IMR-90 (cell line): ENCODE measurements around the gene USH1G. TPM values are rescaled to one million over a fixed set of nuclear protein-coding genes. Genes with fewer than 3 reads are reported as not detected.

Source experiments
- ATAC-seq: fragments of 200-7000 bp; cut with Tn5 transposase; 2 replicates; pipeline ENCODE4 v1.9.1; 2020; ENCODE audit warnings: low read depth, mild to moderate bottlenecking, moderate library complexity
- BruUV-seq: library from RNA; stranded (reverse); fragments of 400-500 nt; replicated peaks from 2 replicates; lab custom pipeline; 2021; lab: Mats Ljungman, UMichigan
- CTCF ChIA-PET: fragments of 300-600 bp; formaldehyde crosslinking; extraction: SDS; loops from one replicate; lab custom pipeline; 2021; ENCODE audit warnings: antibody characterized with exemption; lab: Yijun Ruan, JAX
- POLR2A ChIA-PET: fragments of 300-600 bp; sonication (Branson Sonifier 250); formaldehyde crosslinking; loops from one replicate; lab custom pipeline; 2022; ENCODE audit warnings: antibody characterized with exemption; ENCODE audit not compliant: unreplicated experiment; lab: Charles Lee
- DNase-seq: peaks from one replicate; pipeline ENCODE4 v3.0.0; 2013
- H2AFZ ChIP-seq: replicated peaks from 2 replicates; pipeline ENCODE3; 2013; ENCODE audit warnings: low read length, mild to moderate bottlenecking; ENCODE audit not compliant: poor library complexity
- H2AK5ac ChIP-seq: 2 replicates; pipeline ENCODE4 v1.6.1; 2013; ENCODE audit warnings: low read depth, low read length, inconsistent platforms
- H2AK9ac ChIP-seq: replicated peaks from 2 replicates; pipeline ENCODE3; 2013; ENCODE audit warnings: mild to moderate bottlenecking, low read depth, low read length, moderate library complexity; ENCODE audit not compliant: poor library complexity
- H2BK120ac ChIP-seq: 2 replicates; pipeline ENCODE4 v1.6.1; 2013; ENCODE audit warnings: low read depth, low read length, inconsistent platforms
- H2BK15ac ChIP-seq: 3 replicates; pipeline ENCODE4 v1.6.1; 2013; ENCODE audit warnings: low read depth, low read length, inconsistent platforms
- H2BK20ac ChIP-seq: 2 replicates; pipeline ENCODE4 v1.6.1; 2013; ENCODE audit warnings: low read depth, mild to moderate bottlenecking, inconsistent platforms, low read length, moderate library complexity
- H2BK5ac ChIP-seq: 2 replicates; pipeline ENCODE4 v1.6.1; 2013; ENCODE audit warnings: mild to moderate bottlenecking, low read depth, low read length, inconsistent platforms; ENCODE audit not compliant: poor library complexity, severe bottlenecking
- H3K14ac ChIP-seq: replicated peaks from 2 replicates; pipeline ENCODE4 v1.6.1; 2013; ENCODE audit warnings: low read depth, low read length, inconsistent platforms
- H3K18ac ChIP-seq: 2 replicates; pipeline ENCODE4 v1.6.1; 2013; ENCODE audit warnings: low read depth, low read length, control low read depth
- H3K23ac ChIP-seq: 2 replicates; pipeline ENCODE4 v1.6.1; 2013; ENCODE audit warnings: low read depth, low read length, inconsistent platforms
- H3K27ac ChIP-seq: 2 replicates; pipeline ENCODE4 v1.5.1; 2013; ENCODE audit warnings: mild to moderate bottlenecking, control low read depth, low read length; ENCODE audit not compliant: insufficient read depth
- H3K27me3 ChIP-seq: 2 replicates; pipeline ENCODE4 v1.6.1; 2013; ENCODE audit warnings: low read length; ENCODE audit not compliant: control insufficient read depth, insufficient read depth
- H3K36me3 ChIP-seq: 2 replicates; pipeline ENCODE4 v1.6.1; 2013; ENCODE audit warnings: low read length, mixed read lengths; ENCODE audit not compliant: control insufficient read depth, insufficient read depth
- H3K4ac ChIP-seq: 2 replicates; pipeline ENCODE4 v1.6.1; 2013; ENCODE audit warnings: low read depth, low read length, inconsistent platforms
- H3K4me1 ChIP-seq: 2 replicates; pipeline ENCODE4 v1.6.1; 2013; ENCODE audit warnings: low read length, mixed read lengths; ENCODE audit not compliant: control insufficient read depth, insufficient read depth
- H3K4me2 ChIP-seq: 2 replicates; pipeline ENCODE4 v1.6.1; 2013; ENCODE audit warnings: low read depth, mild to moderate bottlenecking, control low read depth, low read length, moderate library complexity
- H3K4me3 ChIP-seq: 2 replicates; pipeline ENCODE4 v1.5.1; 2013; ENCODE audit warnings: low read depth, mild to moderate bottlenecking, control low read depth, low read length, moderate library complexity; ENCODE audit not compliant: insufficient read depth
- H3K56ac ChIP-seq: 2 replicates; pipeline ENCODE4 v1.6.1; 2013; ENCODE audit warnings: low read length, inconsistent platforms; ENCODE audit not compliant: insufficient read depth; ENCODE audit errors: extremely low read depth
- H3K79me1 ChIP-seq, 2 experiments: 2 replicates each; pipeline ENCODE4 v1.6.1; 2013; ENCODE audit warnings: low read length in 2 of 2, inconsistent platforms in 1 of 2, low read depth in 1 of 2
- H3K9ac ChIP-seq: 2 replicates; pipeline ENCODE4 v1.6.1; 2013; ENCODE audit warnings: low read depth, low read length, control low read depth
- H3K9me1 ChIP-seq: 2 replicates; pipeline ENCODE4 v1.6.1; 2013; ENCODE audit warnings: low read length, inconsistent platforms; ENCODE audit not compliant: insufficient read depth
- H3K9me3 ChIP-seq: 2 replicates; pipeline ENCODE4 v1.6.1; 2013; ENCODE audit warnings: low read length; ENCODE audit not compliant: control insufficient read depth, insufficient read depth
- H4K20me1 ChIP-seq: 2 replicates; pipeline ENCODE4 v1.6.1; 2013; ENCODE audit warnings: low read length, inconsistent platforms; ENCODE audit not compliant: insufficient read depth
- H4K5ac ChIP-seq: 2 replicates; pipeline ENCODE4 v1.6.1; 2013; ENCODE audit warnings: mild to moderate bottlenecking, low read depth, low read length, control low read depth
- H4K8ac ChIP-seq, 2 experiments: 2 replicates each; pipeline ENCODE4 v1.6.1; 2013; ENCODE audit warnings: low read depth in 2 of 2, low read length in 2 of 2, control low read depth in 1 of 2, inconsistent platforms in 1 of 2
- H4K91ac ChIP-seq: 2 replicates; pipeline ENCODE4 v1.6.1; 2013; ENCODE audit warnings: low read depth, low read length, inconsistent platforms; ENCODE audit not compliant: insufficient read depth
- BHLHE40 ChIP-seq: fragments of 150-350 bp; IDR thresholded peaks from 2 replicates; pipeline ENCODE4 v1.6.1; 2016; ENCODE audit warnings: mild to moderate bottlenecking, low read depth, low read length
- FOS ChIP-seq: fragments of 150-350 bp; IDR thresholded peaks from 2 replicates; pipeline ENCODE4 v1.6.1; 2016; ENCODE audit warnings: low read depth, low read length
- MAFK ChIP-seq: IDR thresholded peaks from 2 replicates; pipeline ENCODE4 v1.6.1; 2012; ENCODE audit warnings: low read depth, low read length, improper control_type of control experiment
- MAZ ChIP-seq: IDR thresholded peaks from 2 replicates; pipeline ENCODE4 v1.6.1; 2012; ENCODE audit warnings: low read depth, mild to moderate bottlenecking, low read length, improper control_type of control experiment, moderate library complexity, borderline replicate concordance
- MXI1 ChIP-seq: IDR thresholded peaks from 2 replicates; pipeline ENCODE4 v1.6.1; 2012; ENCODE audit warnings: low read depth, mild to moderate bottlenecking, low read length, moderate library complexity, borderline replicate concordance
- NFE2L2 ChIP-seq: fragments of 150-350 bp; IDR thresholded peaks from 2 replicates; pipeline ENCODE4 v1.6.1; 2016; ENCODE audit warnings: low read depth, mild to moderate bottlenecking, low read length
- POLR2A ChIP-seq: IDR thresholded peaks from 2 replicates; pipeline ENCODE4 v1.6.1; 2012; ENCODE audit warnings: mild to moderate bottlenecking, low read depth, low read length
- SMC3 ChIP-seq: fragments of 150-350 bp; IDR thresholded peaks from 2 replicates; pipeline ENCODE4 v1.6.1; 2016; ENCODE audit warnings: low read depth, mild to moderate bottlenecking, antibody characterized with exemption, low read length, moderate library complexity
- WGBS, 2 experiments: methylation state at CpG; one replicate each; pipeline versions ENCODE4 v1.1.5 to v1.1.7; 2013; ENCODE audit warnings: missing lambda C conversion rate in 2 of 2; ENCODE audit not compliant: insufficient read length in 1 of 2; ENCODE audit errors: extremely low coverage in 2 of 2; 5-methylcytosine and 5-hydroxymethylcytosine counted together
- dilution Hi-C: fragments of 300-500 bp; cut with HindIII; formaldehyde crosslinking; loops from one replicate; pipeline ENCODE4 v1.14.3; 2018; ENCODE audit warnings: low sequenced_read_pairs; ENCODE audit not compliant: unreplicated experiment
- in situ Hi-C: fragments of 300-500 bp; cut with MboI; formaldehyde crosslinking; loops from 3 replicates; pipeline ENCODE4 v1.14.3; 2019; ENCODE audit warnings: low sequenced_read_pairs, inconsistent platforms, mixed read lengths
- intact Hi-C: fragments of 100-400 bp; cut with micrococcal nuclease; formaldehyde crosslinking; loops from 2 replicates; pipeline ENCODE4 v1.10.0; 2022
- polyA plus RNA-seq, 3 experiments: library from polyadenylated mRNA; depleted of rRNA; stranded (reverse); fragments of >200 nt; gene quantifications; 2 replicates each; pipeline ENCODE4 v1.2.3, GENCODE V29; 2012; ENCODE audit warnings: low replicate concordance in 1 of 3
- total RNA-seq: library from RNA; depleted of rRNA; stranded (reverse); fragments of >200 nt; gene quantifications from 2 replicates; pipeline ENCODE4 v1.2.3, GENCODE V29; 2012

Gene USH1G
- total and polyA plus RNA-seq, 2 of the 4 experiments (the other 2 are of a cell fraction), result not detected

- H4K8ac ChIP-seq, result no peak overlapping the region
- no peaks in the 10 kb centered on the region for H3K79me1 ChIP-seq
- no TSS peak for BruUV-seq
- no peak overlapping the region for H3K27ac ChIP-seq
- ChIA-PET POLR2A (no interaction called here), CTCF (no interaction called here)
- H3K23ac ChIP-seq, result no peak overlapping the region
- H3K27me3 ChIP-seq, result peaks cover 53% of the 10 kb centered on the region
- no peak overlapping the region for H2AFZ ChIP-seq
- H3K18ac ChIP-seq, result no peak overlapping the region
- no peak overlapping the region for H2AK9ac ChIP-seq
- no peak for TF ChIP-seq SMC3
- TF ChIP-seq BHLHE40, result no peak
- TF ChIP-seq MXI1, result no peak
- TF ChIP-seq MAFK, result no peak
- no peak for TF ChIP-seq FOS
- no peak for TF ChIP-seq MAZ
- TF ChIP-seq POLR2A, result no peak
- TF ChIP-seq NFE2L2, result no peak
- H3K4me2 ChIP-seq, result no peak overlapping the region
- H4K5ac ChIP-seq, result no peak overlapping the region
- dilution Hi-C loops, result no loop called here
- no peaks in the 10 kb centered on the region for H3K9me3 ChIP-seq
- no peak overlapping the region for H2AK5ac ChIP-seq
- no peak overlapping the region for H4K91ac ChIP-seq
- H3K9me1 ChIP-seq, result no peaks in the 10 kb centered on the region
- no peak overlapping the region for H2BK5ac ChIP-seq
- H2BK120ac ChIP-seq, result no peak overlapping the region
- no peak overlapping the region for H3K4ac ChIP-seq
- in situ Hi-C loops, result no loop called here
- no peaks in the 10 kb centered on the region for H3K36me3 ChIP-seq
- H2BK15ac ChIP-seq, result no peak overlapping the region
- H3K56ac ChIP-seq, result no peak overlapping the region
- ATAC-seq (no peak), DNase-seq (no peak)
- H4K20me1 ChIP-seq, result no peaks in the 10 kb centered on the region
- no peak overlapping the region for H3K4me3 ChIP-seq
- H3K4me1 ChIP-seq, result no peaks in the 10 kb centered on the region
- intact Hi-C loops, result no loop called here
- no peak overlapping the region for H3K14ac ChIP-seq
- 75% methylated on average over 4 of the region's 8 CpGs; no CpG with 5 or more reads in 1 of the 2 experiments for WGBS, 2 experiments
- H2BK20ac ChIP-seq, result no peak overlapping the region
- no peak overlapping the region for H3K9ac ChIP-seq
Measured at GRCh38 chr17:74900208-74900607, 22.8 kb downstream of the USH1G start.
